Measurements from ENCODE around the gene XKRX. TPM values are rescaled to one million over a fixed set of nuclear protein-coding genes. Genes with fewer than 3 reads are reported as not detected.

Gene XKRX
- total RNA-seq, 1 donor from 2014 or later: 1.5 TPM

DNA sequence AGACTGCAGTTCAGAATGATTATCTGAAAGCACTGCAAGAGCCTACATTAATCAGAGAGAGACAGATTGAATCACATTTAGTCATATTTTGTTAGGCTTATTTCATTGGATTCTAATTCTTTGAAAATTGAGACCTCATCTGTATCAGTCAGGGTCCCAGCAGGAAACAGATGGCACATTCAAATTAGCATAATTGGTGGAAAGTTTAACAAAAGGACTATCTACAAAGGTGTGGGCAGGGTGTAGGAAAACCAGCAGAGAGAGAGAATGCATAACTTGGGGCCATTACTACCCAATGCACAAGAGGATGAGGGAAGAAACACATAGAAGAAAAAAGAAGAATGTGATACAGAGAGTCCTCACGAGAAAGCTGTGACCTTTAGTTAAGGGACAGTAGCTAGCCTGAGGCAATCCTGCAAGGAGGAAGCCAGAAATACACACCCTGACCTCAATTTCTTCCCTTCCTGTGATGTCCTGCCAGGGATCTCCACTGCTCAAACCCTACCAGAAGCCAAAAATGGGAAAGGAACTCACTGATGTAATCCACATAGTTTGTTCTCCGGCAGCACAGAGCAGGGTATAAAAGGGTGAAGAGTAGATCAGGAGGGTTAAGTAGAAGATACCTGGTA is 17.7 kb upstream of the XKRX start:
- no peaks in the 10 kb centered on the region for H3K79me2 ChIP-seq (ENCODE audit: low read depth)
- peaks cover 5% of the 10 kb centered on the region for H3K9me3 ChIP-seq (ENCODE audit: low read depth)
- peaks cover 12% of the 10 kb centered on the region for H3K4me1 Mint-ChIP-seq
- peaks cover 12% of the 10 kb centered on the region for H3K4me1 ChIP-seq
- H3K4me2 ChIP-seq: peak overlapping the region; percentile 38
- DNase-seq (ENCODE audit: low spot score): no peak
- H3K36me3 Mint-ChIP-seq: no peaks in the 10 kb centered on the region
- H3K9me3 Mint-ChIP-seq: peaks cover 5% of the 10 kb centered on the region
- no peak for TF ChIP-seq EZH2phosphoT487 (IDR thresholded peaks at IDR 0.05)
- no peak for TF ChIP-seq CTCF (IDR thresholded peaks at IDR 0.05)
- TF ChIP-seq EZH2 (IDR thresholded peaks at IDR 0.05): no peak
- no peaks in the 10 kb centered on the region for H4K20me1 ChIP-seq (ENCODE audit: low read depth)
- no peak overlapping the region for H3K4me3 ChIP-seq
- no peak overlapping the region for H3K27ac Mint-ChIP-seq
- H3K36me3 ChIP-seq: no peaks in the 10 kb centered on the region
- H3F3A ChIP-seq (ENCODE audit: low read depth): no peaks in the 10 kb centered on the region
- H2AFZ ChIP-seq (replicated peaks): no peak overlapping the region
- peaks cover 5% of the 10 kb centered on the region for H3K27me3 Mint-ChIP-seq (ENCODE audit: insufficient read depth, low read depth)
- no peak overlapping the region for H3K9ac ChIP-seq
- H3K27ac ChIP-seq: no peak overlapping the region
- no peaks in the 10 kb centered on the region for H3K27me3 ChIP-seq
- no peak overlapping the region for H3K4me3 Mint-ChIP-seq

GRCh38 chrX:100944601-100945000 is 15.9 kb upstream of the XKRX start:
- H3K9ac ChIP-seq: no peak overlapping the region
- Mint-ChIP-seq H3K9me3 (peaks cover 5% of the 10 kb centered on the region), H3K36me3 (no peaks in the 10 kb centered on the region), H3K27ac (no peak overlapping the region), H3K4me1 (peaks cover 12% of the 10 kb centered on the region), H3K4me3 (no peak overlapping the region), H3K27me3 (ENCODE audit: insufficient read depth, low read depth) (peaks cover 3% of the 10 kb centered on the region)
- H3F3A ChIP-seq (ENCODE audit: low read depth): no peaks in the 10 kb centered on the region
- H4K20me1 ChIP-seq (ENCODE audit: low read depth): no peaks in the 10 kb centered on the region
- H3K27ac ChIP-seq: no peak overlapping the region
- no peak overlapping the region for H3K4me3 ChIP-seq
- H3K36me3 ChIP-seq: no peaks in the 10 kb centered on the region
- TF ChIP-seq CTCF (IDR thresholded peaks at IDR 0.05) (no peak), EZH2phosphoT487 (IDR thresholded peaks at IDR 0.05) (no peak), EZH2 (IDR thresholded peaks at IDR 0.05) (no peak)
- no peak overlapping the region for H2AFZ ChIP-seq (replicated peaks)
- H3K79me2 ChIP-seq (ENCODE audit: low read depth): no peaks in the 10 kb centered on the region
- peaks cover 12% of the 10 kb centered on the region for H3K4me1 ChIP-seq
- no peaks in the 10 kb centered on the region for H3K27me3 ChIP-seq
- H3K9me3 ChIP-seq (ENCODE audit: low read depth): peaks cover 5% of the 10 kb centered on the region
- DNase-seq (ENCODE audit: low spot score): no peak
- no peak overlapping the region for H3K4me2 ChIP-seq

DNA sequence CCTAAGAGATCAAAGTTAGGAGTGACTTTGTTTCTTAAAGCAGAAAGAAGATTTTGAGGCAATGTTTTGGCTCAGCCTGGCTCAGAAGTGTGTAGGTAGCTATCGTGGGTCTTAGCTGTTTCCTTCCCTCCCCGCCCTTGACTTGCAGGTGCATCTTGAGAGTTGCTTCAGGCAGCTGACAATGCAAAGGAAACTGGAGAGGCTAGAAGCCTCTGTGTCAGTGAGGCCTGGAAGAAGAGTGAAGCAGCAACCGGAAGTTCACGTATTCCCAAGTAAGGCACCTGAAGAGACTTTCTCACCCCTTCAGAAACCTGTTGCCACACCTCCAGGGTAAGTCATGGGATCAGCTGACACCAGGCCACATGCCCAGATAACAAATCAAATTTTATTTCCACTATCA is 10.6 kb upstream of the XKRX start:
- Histone ChIP-seq H3K4me3 (no peak overlapping the region), H3K9ac (no peak overlapping the region), H3K36me3 (no peaks in the 10 kb centered on the region), H3K27me3 (no peaks in the 10 kb centered on the region), H3F3A (ENCODE audit: low read depth) (no peaks in the 10 kb centered on the region), H3K4me1 (no peaks in the 10 kb centered on the region), H3K4me2 (no peak overlapping the region), H4K20me1 (ENCODE audit: low read depth) (no peaks in the 10 kb centered on the region), H3K9me3 (ENCODE audit: low read depth) (peaks cover 5% of the 10 kb centered on the region), H3K27ac (no peak overlapping the region), H3K79me2 (ENCODE audit: low read depth) (no peaks in the 10 kb centered on the region), H2AFZ (replicated peaks) (no peak overlapping the region)
- Mint-ChIP-seq H3K4me3 (no peak overlapping the region), H3K4me1 (no peaks in the 10 kb centered on the region), H3K27ac (no peak overlapping the region), H3K9me3 (peaks cover 2% of the 10 kb centered on the region), H3K27me3 (ENCODE audit: insufficient read depth, low read depth) (no peaks in the 10 kb centered on the region), H3K36me3 (no peaks in the 10 kb centered on the region)
- TF ChIP-seq EZH2phosphoT487 (IDR thresholded peaks at IDR 0.05): no peak
- no peak for TF ChIP-seq EZH2 (IDR thresholded peaks at IDR 0.05)
- no peak for TF ChIP-seq CTCF (IDR thresholded peaks at IDR 0.05)
- DNase-seq (ENCODE audit: low spot score): no peak

Data from neural progenitor cell (in vitro differentiated cells).